Measurements from ENCODE around the gene CCDC60.

The CCDC60 gene

DNA sequence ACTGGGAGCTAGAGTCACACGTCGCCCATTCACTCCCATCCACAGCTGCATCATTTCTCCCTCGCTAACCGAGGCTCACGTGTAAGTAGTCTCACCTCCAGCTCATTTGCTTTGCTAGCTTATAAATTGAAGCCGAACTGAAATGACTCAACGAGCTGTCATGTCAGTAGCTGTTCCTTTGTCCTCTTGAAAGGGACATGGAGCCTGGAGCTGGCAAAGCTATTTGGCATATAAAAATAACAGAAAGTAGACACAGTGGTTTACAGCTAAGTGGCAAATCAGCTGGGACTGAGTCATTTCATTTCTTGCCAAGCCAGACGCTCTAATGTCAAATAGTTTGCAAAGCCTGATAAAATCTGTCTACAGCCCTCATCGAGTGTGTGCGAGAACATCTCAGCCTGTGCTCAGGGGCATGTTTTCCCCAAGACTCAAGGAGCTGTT, 144.6 kb downstream of the CCDC60 start:
- H3K27ac ChIP-seq, result no peak overlapping the region
- TF ChIP-seq CTCF (conservative IDR thresholded peaks at IDR 0.05) (no peak), ZFX (IDR thresholded peaks at IDR 0.05) (no peak)

DNA sequence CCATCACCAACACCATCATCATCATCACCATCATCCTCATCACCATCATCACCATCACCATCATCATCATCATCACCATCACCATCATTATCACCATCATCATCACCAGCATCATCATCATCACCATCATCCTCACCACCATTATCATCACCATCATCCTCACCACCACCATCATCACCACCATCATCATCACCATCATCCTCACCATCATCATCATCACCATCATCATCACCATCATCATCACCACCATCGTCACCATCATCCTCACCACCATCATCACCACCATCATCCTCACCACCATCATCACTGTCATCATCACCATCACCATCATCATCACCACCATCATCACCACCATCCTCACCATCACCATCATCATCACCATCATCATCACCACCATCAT, 146.0 kb downstream of the CCDC60 start:
- TF ChIP-seq ZFX (IDR thresholded peaks at IDR 0.05) (no peak), CTCF (conservative IDR thresholded peaks at IDR 0.05) (no peak)

GRCh38 chr12:119486599-119487154, 152.1 kb downstream of the CCDC60 start:
- H3K27ac ChIP-seq, result no peak overlapping the region
- no peak for TF ChIP-seq ZFX (IDR thresholded peaks at IDR 0.05)
- no peak for TF ChIP-seq CTCF (conservative IDR thresholded peaks at IDR 0.05)

More for the DNA sequence above, 146.0 kb downstream of the CCDC60 start:
- no peak overlapping the region for H3K27ac ChIP-seq

DNA sequence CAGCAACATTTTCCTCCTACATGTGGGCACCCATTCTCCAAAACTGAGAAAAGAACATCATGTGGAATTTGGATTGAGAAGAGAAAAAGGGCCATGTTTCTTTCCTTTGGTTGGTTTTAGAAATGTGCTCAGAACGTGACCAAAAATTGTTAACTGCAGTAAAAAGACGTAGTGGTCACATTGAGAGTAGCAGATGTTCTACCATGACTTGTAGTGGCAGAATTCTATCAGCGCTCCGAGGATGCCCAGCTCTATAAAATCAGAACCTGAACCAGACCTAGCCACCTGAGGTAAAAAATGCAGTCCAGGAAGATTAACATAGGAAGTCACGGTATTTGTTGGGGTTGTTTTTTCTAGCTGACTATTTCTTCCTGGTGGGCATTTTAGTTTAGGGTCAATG, 157.3 kb downstream of the CCDC60 start:
- TF ChIP-seq CTCF (conservative IDR thresholded peaks at IDR 0.05), result no peak
- no peak for TF ChIP-seq ZFX (IDR thresholded peaks at IDR 0.05)

GRCh38 chr12:119500209-119500608, 165.7 kb downstream of the CCDC60 start:
- TF ChIP-seq ZFX (IDR thresholded peaks at IDR 0.05) (no peak), CTCF (conservative IDR thresholded peaks at IDR 0.05) (peak; percentile 9; the same call in 1 of the 2 replicates)
- H3K27ac ChIP-seq, result no peak overlapping the region

More for the DNA sequence above, 157.3 kb downstream of the CCDC60 start:
- no peak overlapping the region for H3K27ac ChIP-seq

- TF ChIP-seq ZFX (IDR thresholded peaks at IDR 0.05) (no peak), CTCF (conservative IDR thresholded peaks at IDR 0.05) (no peak)
- no peak overlapping the region for H3K27ac ChIP-seq
These were observed 166.5 kb downstream of the CCDC60 start for GRCh38 chr12:119501052-119501451.

DNA sequence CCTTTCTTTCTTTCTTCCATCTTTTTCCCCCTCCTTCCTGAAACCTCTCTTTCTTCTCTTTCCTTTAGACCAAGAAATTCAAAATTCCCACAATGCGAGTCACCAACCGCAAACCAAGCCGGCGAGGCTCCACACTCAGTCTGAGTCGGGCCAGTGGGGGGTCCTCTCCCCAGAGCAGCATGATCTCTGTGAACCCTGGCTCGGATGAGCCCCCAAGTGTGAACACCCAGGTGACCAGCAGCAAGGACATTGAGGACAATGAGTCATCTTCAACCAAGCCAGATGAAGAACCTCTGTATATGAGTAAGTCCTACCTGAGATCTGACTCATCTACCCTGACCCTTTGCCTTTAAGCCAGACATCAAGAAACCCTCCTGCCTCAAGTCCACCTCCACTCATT, 170.5 kb downstream of the CCDC60 start:
- no peak for TF ChIP-seq ZFX (IDR thresholded peaks at IDR 0.05)
- no peak for TF ChIP-seq CTCF (conservative IDR thresholded peaks at IDR 0.05)

More for the DNA sequence above, 170.5 kb downstream of the CCDC60 start:
- H3K27ac ChIP-seq, result no peak overlapping the region

Data from C4-2B (cell line).